CD4-positive, alpha-beta T cell treated with Interleukin-21 for 1 hour (primary cell): ENCODE measurements around the gene CAMK2D.

Experiments
- DNase-seq: peaks from one replicate; pipeline ENCODE4 v3.0.0-alpha.2; 2020

CAMK2D gene

GRCh38 chr4:113556382-113557134, 205.0 kb downstream of the CAMK2D start:
- DNase-seq: no peak

- DNase-seq: no peak
Measured at GRCh38 chr4:113555868-113556267, 205.7 kb downstream of the CAMK2D start.

GRCh38 chr4:113553082-113553481, 208.5 kb downstream of the CAMK2D start:
- DNase-seq: no peak

- no peak for DNase-seq
Measured at GRCh38 chr4:113550510-113550909, 211.0 kb downstream of the CAMK2D start.

GRCh38 chr4:113548303-113548702, 213.2 kb downstream of the CAMK2D start:
- no peak for DNase-seq

- peak; percentile 92 for DNase-seq
Measured at GRCh38 chr4:113547487-113548042, 214.0 kb downstream of the CAMK2D start.

GRCh38 chr4:113541933-113542332, 219.6 kb downstream of the CAMK2D start:
- no peak for DNase-seq

GRCh38 chr4:113540859-113541258, 220.7 kb downstream of the CAMK2D start:
- no peak for DNase-seq

GRCh38 chr4:113539408-113539807, 222.1 kb downstream of the CAMK2D start:
- DNase-seq: no peak

GRCh38 chr4:113537628-113538027, 223.9 kb downstream of the CAMK2D start:
- DNase-seq: no peak

GRCh38 chr4:113537203-113537602, 224.3 kb downstream of the CAMK2D start:
- DNase-seq: no peak

- no peak for DNase-seq
Measured at GRCh38 chr4:113534711-113535110, 226.8 kb downstream of the CAMK2D start.

- DNase-seq: no peak
Measured at GRCh38 chr4:113531572-113531971, 230.0 kb downstream of the CAMK2D start.

GRCh38 chr4:113528395-113528794, 233.1 kb downstream of the CAMK2D start:
- DNase-seq: no peak

GRCh38 chr4:113525521-113525920, 236.0 kb downstream of the CAMK2D start:
- no peak for DNase-seq

GRCh38 chr4:113524505-113525186, 236.9 kb downstream of the CAMK2D start:
- no peak for DNase-seq

- no peak for DNase-seq
Measured at GRCh38 chr4:113524096-113524495, 237.4 kb downstream of the CAMK2D start.

GRCh38 chr4:113522433-113522832, 239.1 kb downstream of the CAMK2D start:
- no peak for DNase-seq

GRCh38 chr4:113513382-113513781, 248.2 kb downstream of the CAMK2D start:
- no peak for DNase-seq

- DNase-seq: no peak
Measured at GRCh38 chr4:113512880-113513279, 248.7 kb downstream of the CAMK2D start.

- DNase-seq: no peak
Measured at GRCh38 chr4:113511944-113512343, 249.6 kb downstream of the CAMK2D start.

GRCh38 chr4:113509851-113510250, 251.7 kb downstream of the CAMK2D start:
- DNase-seq: no peak

GRCh38 chr4:113505044-113505443, 256.5 kb downstream of the CAMK2D start:
- DNase-seq: no peak

- DNase-seq: no peak
Measured at GRCh38 chr4:113504422-113504821, 257.1 kb downstream of the CAMK2D start.
